HG03175 (cell line): Measurements from ENCODE around the gene ABCA4.
A peak's percentile ranks its signal among the peaks of the same experiment; 100 is the strongest.

Experiments used
- ATAC-seq: cut with Tn5 transposase; IDR thresholded peaks from one replicate; pipeline ENCODE4 v1.9.1; 2021; ENCODE audit warnings: mild to moderate bottlenecking, moderate library complexity; ENCODE audit not compliant: unreplicated experiment

The ABCA4 gene

DNA sequence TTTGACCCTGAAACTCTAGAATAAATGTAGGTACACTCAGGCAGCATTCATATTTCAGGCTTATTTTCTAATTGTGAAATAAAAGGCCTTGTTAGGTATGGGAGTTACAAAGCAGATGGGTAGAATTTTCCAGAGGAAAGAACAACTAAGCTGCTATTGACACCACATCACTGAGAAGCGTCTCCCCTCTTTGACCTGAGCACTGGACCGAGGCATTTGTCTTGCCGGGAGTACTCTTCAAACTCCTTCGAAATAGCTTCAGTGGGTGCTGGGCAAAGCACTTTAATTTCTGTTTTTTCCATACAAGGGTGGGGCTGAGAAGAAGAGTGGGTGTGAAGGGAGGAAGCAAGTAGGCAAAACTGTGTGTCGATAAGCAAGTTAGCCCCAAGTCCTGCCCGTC lies 36.4 kb downstream of the ABCA4 start:
- no peak for ATAC-seq

DNA sequence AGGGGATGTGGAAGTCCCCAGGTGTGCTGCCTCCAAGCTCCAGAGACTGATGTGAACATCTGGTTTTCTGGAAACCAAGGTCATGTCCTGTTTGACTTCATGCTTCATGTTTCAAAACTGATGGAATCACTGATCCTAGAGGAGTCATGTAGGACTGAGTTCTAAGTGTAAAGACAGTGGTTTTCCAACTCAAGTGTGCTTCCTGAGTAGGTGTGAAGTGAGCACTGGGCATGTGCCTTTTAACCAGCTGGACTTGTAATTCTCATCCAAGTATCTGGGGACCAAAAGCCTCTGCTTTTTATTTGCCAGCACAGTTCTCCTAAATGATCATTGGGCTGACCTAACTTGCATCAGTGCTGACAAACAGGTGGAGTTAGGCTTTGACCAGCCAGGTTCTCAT lies 36.9 kb downstream of the ABCA4 start:
- ATAC-seq, result no peak

DNA sequence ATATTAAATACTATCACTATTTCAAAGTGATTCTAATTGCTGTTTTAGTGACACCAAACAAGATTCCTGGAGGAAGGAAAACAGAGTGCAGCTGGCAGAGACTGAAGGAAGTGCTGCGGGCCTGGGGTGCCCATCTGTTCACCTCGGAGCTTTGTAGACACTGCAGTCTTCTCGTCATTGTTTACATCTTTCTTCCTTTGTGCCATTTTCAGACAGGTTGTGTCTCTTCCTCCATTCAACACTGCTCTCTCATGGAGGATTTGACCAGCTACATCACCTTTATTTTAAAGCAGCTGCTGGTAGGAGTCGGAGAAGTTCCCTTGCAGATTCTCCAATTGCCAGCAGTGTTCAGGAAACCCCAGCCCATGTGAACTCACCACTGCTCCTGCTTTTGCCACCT lies 37.3 kb downstream of the ABCA4 start:
- ATAC-seq, result no peak

DNA sequence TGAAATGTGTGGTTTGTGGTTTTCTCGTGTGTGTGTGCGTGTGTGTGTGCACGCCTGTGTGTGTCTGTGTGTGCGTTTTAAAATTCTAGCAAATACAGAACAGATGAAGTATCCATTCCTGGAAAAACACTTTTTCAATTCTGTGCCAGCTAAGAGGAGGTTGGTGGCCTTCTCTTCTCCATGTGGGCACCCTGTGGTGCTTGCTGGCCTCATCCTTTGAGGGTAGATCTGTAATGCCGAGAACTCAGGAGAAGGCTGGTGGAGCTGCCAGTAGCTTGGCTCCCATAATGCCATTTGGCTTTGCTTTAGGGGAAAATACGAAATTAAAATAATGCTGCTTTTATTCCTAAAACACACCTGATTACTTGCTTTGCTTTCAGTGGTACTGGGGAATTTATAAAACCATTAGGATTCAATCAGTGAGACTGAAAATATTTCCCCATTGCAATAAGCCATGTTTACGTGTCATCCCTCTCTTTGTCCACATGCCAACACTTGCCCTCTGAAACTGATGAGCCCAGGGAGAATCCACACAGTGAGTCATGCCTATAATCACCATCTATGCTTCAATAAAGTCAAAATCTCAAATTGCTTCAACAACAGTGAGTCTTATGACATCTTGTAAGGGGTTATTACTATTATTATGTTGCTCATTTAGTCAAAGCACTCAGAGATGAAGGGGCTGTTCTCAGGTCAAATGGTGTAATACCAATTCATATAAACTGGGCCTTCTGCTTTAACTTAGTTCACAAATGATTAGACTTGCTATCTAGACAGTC lies 39.2 kb downstream of the ABCA4 start:
- no peak for ATAC-seq

DNA sequence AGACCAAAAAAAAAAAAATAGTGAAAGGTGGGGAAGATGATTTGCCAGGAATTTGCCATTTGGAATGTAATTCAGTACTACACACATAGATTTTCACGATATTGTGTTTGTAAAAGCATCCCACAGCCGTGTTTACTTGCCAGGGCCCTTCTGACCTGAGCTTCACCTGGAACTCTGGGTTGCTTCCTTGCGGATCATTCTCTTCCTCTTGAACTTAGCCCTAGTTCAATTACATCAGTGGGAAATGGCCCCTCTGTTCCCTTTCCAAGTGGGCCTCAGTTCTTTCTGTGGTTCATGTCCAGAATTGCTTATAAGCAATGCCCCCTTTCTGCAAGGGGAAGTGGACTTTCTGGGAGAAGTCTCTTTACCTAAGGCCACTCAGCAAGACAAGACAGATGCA lies 41.0 kb downstream of the ABCA4 start:
- ATAC-seq, result no peak

DNA sequence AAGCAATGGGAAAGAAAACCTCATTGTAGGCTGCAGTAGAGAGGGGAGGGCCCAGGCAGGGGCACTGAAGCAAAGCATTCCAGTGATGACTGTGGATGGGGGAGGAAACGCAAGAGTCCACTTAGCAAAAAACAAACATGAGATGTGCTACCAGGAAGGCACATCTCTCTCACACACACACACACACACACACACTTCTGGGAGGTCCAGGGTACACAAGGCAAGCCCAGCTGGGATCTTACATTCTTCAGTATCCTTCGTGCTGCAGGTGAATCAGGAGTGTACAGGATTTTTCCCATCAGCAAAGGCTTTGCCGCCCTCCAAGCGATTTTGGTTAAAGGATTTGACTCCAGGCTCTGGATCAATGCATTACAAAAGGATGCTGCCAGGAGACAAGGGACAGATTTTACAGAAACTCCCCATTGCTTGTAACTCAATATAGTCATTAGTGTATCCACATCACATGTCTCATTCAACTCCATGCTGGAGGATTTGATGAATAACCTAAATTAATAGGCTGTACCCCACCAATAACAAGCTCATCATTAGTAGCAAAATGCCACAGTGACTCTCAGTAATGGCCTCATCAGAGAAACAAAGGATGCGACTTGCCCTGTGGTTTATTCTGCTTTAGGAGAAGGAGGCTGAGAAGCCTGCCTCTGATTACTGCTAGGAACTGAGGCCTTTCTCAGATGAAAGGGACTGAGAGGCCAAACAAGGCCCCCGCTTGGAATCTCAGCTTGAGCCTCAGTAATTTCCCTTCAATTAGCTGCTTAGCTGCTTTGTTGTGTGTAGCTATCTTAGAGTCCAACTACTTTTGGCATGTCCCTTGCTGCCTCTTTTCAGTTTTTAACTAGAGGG lies 41.6 kb downstream of the ABCA4 start:
- no peak for ATAC-seq

DNA sequence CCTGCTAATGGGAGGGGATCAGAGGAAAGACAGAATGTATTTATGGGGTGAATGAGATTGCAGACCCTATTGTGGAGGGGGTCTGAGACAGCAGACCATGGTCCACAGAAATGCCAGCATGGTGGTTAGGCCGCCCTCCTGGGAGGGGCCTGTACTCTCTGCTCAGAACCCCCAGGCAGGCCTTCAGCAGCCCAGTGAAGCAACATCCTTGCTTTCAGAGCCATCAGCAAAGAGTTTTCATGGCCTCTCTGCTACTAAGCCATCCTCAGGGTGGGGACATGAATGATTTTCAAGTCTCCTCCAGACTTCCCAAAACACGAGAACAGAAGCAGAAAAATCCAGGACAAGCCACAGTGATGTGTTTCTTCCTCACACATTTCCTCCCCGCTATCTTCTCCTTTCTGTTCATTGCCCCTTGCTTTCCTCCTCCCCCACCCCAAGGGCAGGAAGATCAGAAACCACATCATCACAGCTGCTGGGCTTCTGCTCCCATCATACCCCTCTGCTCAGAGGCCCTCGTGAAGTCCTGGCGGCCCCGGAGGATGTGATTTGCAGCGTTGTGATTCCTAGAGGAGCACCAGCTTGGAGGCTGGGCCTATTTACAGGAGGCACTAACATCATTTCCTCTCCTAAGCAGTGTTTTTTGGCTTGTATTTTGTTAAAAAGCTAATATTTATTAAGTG lies 48.0 kb downstream of the ABCA4 start:
- no peak for ATAC-seq

DNA sequence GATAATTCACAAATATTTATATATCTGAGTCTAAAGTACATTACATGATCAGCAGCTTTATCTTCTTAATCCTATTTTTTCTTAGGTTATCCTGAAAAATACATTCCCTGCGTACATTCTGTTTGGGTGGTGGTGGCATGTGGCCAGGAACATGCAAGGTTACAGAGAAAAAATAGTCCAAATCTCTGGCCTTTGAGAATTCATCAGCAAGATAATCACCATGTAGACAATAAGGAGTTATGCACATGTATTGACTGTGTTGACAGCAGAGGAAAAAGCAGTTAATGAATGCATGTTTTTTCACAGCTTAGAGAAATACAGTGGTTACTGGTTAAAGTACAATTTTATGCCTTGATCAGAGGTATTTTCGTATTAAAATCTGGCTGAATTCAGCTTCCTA lies 49.0 kb downstream of the ABCA4 start:
- ATAC-seq, result no peak

DNA sequence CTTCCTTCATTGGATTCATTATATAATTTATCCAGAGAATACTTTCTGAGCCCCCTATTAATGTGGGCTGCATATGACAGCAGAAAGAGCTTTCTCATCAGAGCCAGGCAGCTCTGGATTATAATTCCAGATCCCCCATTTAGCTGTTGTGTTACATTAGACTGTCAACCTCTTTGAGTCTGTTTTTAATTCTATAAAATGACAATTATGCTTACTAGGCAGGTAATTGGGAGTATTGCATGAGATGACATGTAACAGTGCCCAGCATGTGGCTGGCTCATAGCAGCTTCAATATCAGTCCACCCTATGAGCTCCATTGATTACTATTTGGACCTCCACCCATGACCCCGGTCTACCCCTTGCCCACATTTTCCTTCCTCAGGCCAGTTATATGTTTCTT lies 49.6 kb downstream of the ABCA4 start:
- no peak for ATAC-seq

DNA sequence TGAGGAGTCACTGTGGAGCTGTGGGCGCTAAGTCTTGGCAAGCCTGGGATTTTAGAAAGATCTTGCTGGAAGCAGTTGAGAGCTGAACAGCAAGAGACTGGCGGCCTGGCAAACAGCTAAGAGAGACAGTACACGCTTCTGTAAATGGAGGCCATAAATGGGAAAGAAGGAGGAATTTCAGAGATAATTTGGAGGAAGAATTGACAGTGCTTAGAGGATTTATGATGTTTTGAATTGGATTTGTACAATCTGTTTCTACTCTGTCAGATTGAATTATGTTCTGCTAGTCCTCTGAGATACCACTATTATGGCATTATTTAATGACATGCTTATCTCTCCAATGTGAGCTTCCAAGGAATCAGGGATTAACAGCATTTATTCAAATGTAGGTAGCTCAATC lies 50.1 kb downstream of the ABCA4 start:
- no peak for ATAC-seq

DNA sequence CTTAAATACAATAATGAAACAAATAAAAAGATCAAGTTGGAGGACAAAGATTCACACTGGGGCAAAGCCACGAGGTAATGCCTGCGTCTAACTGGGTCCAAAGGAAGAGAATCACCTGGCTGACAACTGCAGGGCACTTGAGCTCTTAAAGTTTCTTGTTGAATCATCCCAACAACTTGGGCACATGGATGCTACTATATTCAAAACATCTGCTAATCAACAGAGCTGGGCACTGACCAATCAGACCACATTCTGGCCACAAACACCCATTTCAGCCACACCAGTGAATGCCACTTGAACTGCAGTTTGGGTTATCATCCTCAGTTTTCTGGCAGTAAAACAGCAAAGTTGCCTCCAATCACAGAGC lies 51.0 kb downstream of the ABCA4 start:
- no peak for ATAC-seq

DNA sequence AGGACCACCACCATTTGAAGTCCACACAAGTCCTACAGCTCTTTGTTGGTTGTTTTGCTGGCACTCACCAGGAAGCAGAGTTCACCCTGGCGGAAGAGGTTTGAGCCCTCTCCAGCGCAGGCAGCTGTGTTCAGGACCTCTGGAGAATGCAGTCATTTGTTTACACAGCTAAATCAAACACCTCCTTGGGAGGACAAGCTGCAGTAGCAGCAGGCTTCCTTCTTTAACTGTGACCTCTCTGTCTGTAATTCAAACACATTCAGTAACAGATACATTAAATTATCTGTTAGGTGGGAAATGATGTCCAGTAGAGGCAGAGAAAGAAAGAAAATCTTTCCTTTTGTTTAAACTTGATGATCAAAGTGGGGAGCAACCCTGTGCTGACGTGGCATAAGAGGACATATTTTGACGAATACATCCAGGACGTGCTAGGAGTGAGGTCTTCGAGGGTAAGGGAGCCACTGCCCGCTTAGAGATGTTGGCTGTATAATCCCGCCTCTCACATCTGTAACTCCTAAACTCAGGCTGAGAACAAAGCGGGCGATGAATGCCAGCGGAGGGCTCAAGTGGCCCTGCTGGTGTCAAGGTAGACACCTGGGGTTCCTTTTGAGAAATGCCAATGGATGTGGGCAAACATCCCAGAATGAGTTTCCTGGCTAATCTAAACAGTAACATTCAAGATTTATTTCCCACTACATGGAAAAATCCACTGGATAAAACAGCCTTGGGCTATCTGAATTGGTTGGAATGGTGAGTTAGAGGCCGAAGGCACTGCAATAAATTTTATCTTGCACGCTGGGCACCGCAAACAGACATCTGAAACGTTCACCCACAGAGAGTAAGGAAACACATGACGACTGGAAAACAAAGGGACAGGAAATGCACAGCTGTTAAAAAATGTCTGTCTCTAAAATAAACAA lies 51.7 kb downstream of the ABCA4 start:
- no peak for ATAC-seq

DNA sequence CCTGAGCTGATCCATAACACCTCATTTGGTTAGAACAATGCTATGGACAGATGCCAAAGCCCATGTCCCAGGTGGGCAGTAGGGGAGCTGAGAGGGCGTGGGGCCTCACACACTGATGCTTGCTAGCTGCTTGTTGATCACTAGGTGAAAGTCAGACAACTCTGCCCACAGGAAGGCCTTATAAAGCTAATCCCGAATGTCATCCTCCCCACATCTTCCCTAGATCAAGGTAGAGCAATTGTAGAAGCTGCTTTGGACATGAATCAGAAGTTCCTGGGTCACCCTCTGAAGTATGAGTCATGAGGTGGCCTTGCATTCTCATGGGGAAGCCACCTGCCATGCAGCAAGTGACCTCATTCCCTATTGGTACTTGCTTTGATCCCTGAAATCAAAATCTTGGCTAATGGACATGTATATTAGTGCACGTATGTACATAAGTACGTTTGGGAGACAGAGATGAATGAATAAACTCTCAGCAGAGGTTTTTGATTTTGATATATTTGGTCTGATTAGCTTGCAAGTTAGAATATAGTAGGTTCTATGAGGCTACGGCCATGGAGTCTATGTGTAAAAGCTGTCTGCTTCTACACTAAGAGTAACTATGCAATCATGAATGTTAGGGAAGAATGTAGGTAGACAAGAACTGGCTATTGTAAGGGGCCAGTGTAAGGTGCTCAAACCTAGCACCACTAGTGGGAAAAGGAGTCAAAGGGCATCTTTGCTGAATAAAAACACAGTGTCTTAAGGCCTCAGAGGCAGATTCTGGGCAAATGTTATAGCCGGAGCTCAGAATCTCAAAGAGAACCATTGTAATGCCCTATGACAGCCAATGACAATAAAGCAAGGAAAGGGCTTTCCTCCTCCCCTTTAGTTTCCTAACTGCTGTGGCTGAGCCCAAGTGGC lies 52.6 kb downstream of the ABCA4 start:
- no peak for ATAC-seq

DNA sequence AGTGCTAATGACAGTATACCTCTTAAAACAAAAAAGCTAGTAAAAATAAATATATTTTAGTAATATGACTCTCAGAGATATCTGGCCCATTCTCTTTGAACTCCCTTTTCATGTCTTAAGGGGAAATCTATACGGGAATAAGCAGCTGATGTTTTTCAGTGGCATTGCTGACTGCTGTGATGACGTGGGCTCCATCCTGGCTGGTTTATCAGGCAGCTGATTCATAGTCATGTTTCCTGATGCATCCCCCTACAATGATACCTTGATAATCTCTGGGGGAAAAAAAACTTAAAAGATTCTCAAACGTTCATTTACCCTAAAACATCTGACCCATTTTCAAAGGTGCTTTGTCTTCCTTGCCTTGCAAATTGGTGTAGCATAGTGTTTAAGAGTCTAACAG lies 53.8 kb downstream of the ABCA4 start:
- no peak for ATAC-seq

DNA sequence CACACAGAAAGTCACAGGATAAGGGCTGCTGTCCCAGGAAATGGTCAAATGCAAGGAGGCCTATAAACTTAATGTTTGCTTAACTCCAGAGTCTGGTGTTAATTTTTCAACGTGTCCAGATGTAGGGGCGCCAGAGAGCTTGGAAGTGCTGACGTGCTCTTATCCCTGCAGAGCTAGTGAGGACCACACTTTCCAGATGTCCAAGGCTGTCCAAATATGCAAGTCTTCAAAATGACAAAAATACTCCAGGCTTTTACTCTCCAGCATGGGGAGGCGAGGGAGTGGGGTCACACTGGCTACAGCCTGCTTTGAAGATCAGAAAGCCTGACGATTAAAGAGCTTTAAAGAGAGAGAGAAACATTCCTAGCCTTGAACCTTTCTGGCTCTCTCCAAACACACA lies 57.6 kb downstream of the ABCA4 start:
- ATAC-seq, result no peak

DNA sequence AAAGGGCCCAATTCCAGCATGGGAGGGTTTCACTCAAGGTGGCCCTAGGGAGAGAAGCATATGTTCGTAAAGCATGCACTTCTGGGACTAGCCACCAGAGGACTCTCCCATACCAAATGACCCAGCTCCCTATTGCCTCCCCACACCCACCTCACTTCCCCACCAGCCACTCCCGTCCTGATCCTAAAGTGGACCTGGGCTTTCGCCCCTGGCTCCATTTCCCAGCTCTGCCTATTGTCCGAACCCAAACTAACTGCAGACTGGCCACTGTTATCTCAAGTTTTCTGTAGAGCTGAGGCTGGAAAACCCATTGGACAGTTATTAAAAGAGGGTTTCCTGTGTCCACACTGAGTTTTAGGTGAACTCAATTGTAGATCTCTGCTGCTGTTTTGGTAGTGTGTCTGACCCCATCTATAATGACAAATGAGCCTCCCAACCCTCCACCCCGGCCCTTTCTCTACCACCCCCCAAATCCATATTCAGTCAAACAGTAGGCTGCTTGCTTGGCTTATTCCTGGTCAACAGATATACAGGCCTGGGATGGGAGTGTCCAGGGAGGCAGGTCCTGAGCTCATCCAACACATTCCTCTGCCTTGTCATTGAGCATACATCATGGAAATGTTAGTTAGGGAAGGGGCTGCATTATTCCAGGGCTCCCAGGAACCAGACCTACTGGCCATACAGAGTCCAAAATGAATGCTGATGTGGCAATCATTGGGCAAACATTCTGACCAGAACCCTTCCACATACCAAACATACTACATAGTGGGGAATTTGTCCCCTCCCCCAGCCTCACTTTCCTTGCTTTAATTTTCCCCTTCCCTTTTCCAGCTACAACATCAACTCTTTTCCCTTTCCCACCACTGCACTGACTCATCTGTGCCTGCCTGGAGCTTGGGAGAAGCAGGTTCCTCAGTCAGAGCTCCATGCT lies 59.2 kb downstream of the ABCA4 start:
- peak; percentile 85 for ATAC-seq

DNA sequence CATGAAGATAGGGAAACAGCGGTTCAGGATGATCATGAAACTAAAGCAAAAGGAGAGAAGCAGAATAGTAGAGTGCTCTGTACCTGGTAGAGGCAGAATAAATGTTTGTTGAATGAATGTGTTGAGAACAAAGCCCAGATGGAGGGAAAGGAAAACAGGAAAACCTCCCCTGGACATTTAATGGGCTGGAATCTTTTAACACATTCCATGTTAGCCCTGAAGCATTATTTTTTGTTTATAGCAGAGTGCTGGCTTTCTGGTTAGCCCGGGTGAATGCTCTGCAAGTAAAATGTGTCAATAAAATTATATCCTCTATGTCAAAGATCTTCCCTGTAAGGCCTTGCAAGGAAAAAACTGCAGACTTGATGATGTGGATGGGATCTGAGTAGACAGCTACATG lies 60.2 kb downstream of the ABCA4 start:
- no peak for ATAC-seq

DNA sequence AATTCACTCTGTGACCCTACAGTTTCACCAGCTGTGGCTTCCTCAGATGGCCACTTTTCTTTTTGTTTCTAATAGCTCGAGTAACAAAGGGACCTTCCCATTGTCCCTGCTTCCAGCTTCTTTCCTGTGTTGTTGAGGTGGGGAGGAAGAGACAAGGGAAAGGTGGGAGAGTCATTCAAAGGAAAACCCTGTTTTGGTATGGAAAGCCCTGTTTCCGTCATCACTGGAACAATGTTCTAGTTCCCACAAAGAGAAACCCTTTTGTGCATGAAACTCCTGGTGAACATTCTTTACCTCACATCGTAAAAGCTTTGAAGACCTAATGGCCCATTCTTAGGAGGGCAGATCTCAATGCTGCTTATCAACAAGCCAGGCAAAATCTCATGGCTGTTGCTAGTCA lies 62.2 kb downstream of the ABCA4 start:
- ATAC-seq, result no peak

DNA sequence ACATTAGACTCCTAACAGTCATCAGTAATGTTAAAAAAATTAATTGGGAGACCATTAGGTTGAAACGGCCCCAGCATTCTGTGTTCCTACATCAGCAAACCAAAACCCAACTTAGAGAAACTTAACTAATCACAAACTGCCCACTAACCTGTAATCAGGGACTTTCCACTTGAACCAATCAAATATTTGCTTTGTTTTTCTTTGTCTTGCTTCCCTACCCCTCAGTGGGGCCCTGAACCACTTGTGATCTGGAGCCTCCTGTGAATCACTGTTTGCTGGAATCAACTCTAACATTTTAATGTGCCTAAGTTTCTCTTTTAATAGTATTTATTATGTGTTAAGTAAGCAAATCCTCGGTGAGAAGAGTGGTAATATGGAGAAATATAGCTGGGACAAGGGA lies 64.0 kb downstream of the ABCA4 start:
- ATAC-seq, result no peak
